ENCODE measurements around the gene NIF3L1. TPM values are rescaled to one million over a fixed set of nuclear protein-coding genes. Genes with fewer than 3 reads are reported as not detected.
A peak's percentile ranks its signal among the peaks of the same experiment; 100 is the strongest.

The NIF3L1 gene
- total RNA-seq, result 10 to 100 TPM; 18.1 to 25.2 (median 23.6) TPM

GRCh38 chr2:200888704-200889625, at the start of gene NIF3L1, which contains the start of gene PPIL3:
TSS of gene NIF3L1 (plus strand) at chr2:200889371. CDS start at chr2:200891944, 2,573 bp downstream.
TSS of gene PPIL3 (minus strand) at chr2:200889077. CDS start at chr2:200887615, 1,462 bp downstream.
- DNase-seq (peak; percentile 96), ATAC-seq (peak; percentile 84 to 85)
- H3K4me1 Mint-ChIP-seq (ENCODE audit: low read depth), result peaks cover 44% of the 10 kb centered on the region
- H3K4me3 Mint-ChIP-seq, result peak within 1 kb of the TSS; percentile 92
- H3K36me3 Mint-ChIP-seq (ENCODE audit: insufficient read depth), result peaks cover 11% of the 10 kb centered on the region
- H3K9me3 Mint-ChIP-seq, result no peaks in the 10 kb centered on the region
- no peaks in the 10 kb centered on the region for H3K27me3 Mint-ChIP-seq (ENCODE audit: low read depth)

GRCh38 chr2:200839513-200839912, 49.7 kb upstream of the NIF3L1 start:
- ATAC-seq, result no peak

GRCh38 chr2:200843993-200844948, 44.9 kb upstream of the NIF3L1 start:
- Mint-ChIP-seq H3K36me3 (ENCODE audit: insufficient read depth) (no peaks in the 10 kb centered on the region), H3K27me3 (ENCODE audit: low read depth) (no peaks in the 10 kb centered on the region), H3K9me3 (no peaks in the 10 kb centered on the region), H3K4me3 (no peak overlapping the region), H3K4me1 (ENCODE audit: low read depth) (no peaks in the 10 kb centered on the region)
- peak in 1 of 2 donors; percentile 21 for ATAC-seq
- DNase-seq, result no peak

More at GRCh38 chr2:200839513-200839912, 49.7 kb upstream of the NIF3L1 start:
- H3K9me3 Mint-ChIP-seq, result peaks cover 10% of the 10 kb centered on the region
- no peak for DNase-seq
- no peaks in the 10 kb centered on the region for H3K27me3 Mint-ChIP-seq (ENCODE audit: low read depth)
- H3K4me3 Mint-ChIP-seq, result no peak overlapping the region
- H3K36me3 Mint-ChIP-seq (ENCODE audit: insufficient read depth), result no peaks in the 10 kb centered on the region
- no peaks in the 10 kb centered on the region for H3K4me1 Mint-ChIP-seq (ENCODE audit: low read depth)

GRCh38 chr2:200845194-200845593, 44.0 kb upstream of the NIF3L1 start:
- no peak for ATAC-seq
- no peak for DNase-seq
- no peaks in the 10 kb centered on the region for H3K9me3 Mint-ChIP-seq
- H3K27me3 Mint-ChIP-seq (ENCODE audit: low read depth), result no peaks in the 10 kb centered on the region
- H3K36me3 Mint-ChIP-seq (ENCODE audit: insufficient read depth), result peaks cover under 1% of the 10 kb centered on the region
- no peaks in the 10 kb centered on the region for H3K4me1 Mint-ChIP-seq (ENCODE audit: low read depth)
- no peak overlapping the region for H3K4me3 Mint-ChIP-seq

GRCh38 chr2:200845669-200846325, 43.4 kb upstream of the NIF3L1 start:
- H3K4me3 Mint-ChIP-seq, result no peak overlapping the region
- H3K27me3 Mint-ChIP-seq (ENCODE audit: low read depth), result no peaks in the 10 kb centered on the region
- no peaks in the 10 kb centered on the region for H3K4me1 Mint-ChIP-seq (ENCODE audit: low read depth)
- DNase-seq, result no peak
- ATAC-seq, result no peak
- no peaks in the 10 kb centered on the region for H3K9me3 Mint-ChIP-seq
- H3K36me3 Mint-ChIP-seq (ENCODE audit: insufficient read depth), result peaks cover 6% of the 10 kb centered on the region

GRCh38 chr2:200847269-200847668, 41.9 kb upstream of the NIF3L1 start:
- DNase-seq (no peak), ATAC-seq (no peak)
- Mint-ChIP-seq H3K27me3 (ENCODE audit: low read depth) (no peaks in the 10 kb centered on the region), H3K4me1 (ENCODE audit: low read depth) (no peaks in the 10 kb centered on the region), H3K9me3 (no peaks in the 10 kb centered on the region), H3K36me3 (ENCODE audit: insufficient read depth) (peaks cover 19% of the 10 kb centered on the region), H3K4me3 (no peak overlapping the region)

- H3K36me3 Mint-ChIP-seq (ENCODE audit: insufficient read depth), result peaks cover 25% of the 10 kb centered on the region
- H3K4me1 Mint-ChIP-seq (ENCODE audit: low read depth), result no peaks in the 10 kb centered on the region
- DNase-seq (no peak), ATAC-seq (no peak)
- H3K4me3 Mint-ChIP-seq, result no peak overlapping the region
- no peaks in the 10 kb centered on the region for H3K9me3 Mint-ChIP-seq
- H3K27me3 Mint-ChIP-seq (ENCODE audit: low read depth), result no peaks in the 10 kb centered on the region
Measured at GRCh38 chr2:200847939-200848338, 41.2 kb upstream of the NIF3L1 start.

GRCh38 chr2:200850512-200851256, 38.5 kb upstream of the NIF3L1 start:
- Mint-ChIP-seq H3K27me3 (ENCODE audit: low read depth) (no peaks in the 10 kb centered on the region), H3K36me3 (ENCODE audit: insufficient read depth) (peaks cover 37% of the 10 kb centered on the region), H3K4me3 (no peak overlapping the region), H3K9me3 (no peaks in the 10 kb centered on the region), H3K4me1 (ENCODE audit: low read depth) (no peaks in the 10 kb centered on the region)
- ATAC-seq, result no peak
- DNase-seq, result no peak

- peaks cover 40% of the 10 kb centered on the region for H3K36me3 Mint-ChIP-seq (ENCODE audit: insufficient read depth)
- no peaks in the 10 kb centered on the region for H3K9me3 Mint-ChIP-seq
- no peak overlapping the region for H3K4me3 Mint-ChIP-seq
- ATAC-seq, result no peak
- peaks cover 4% of the 10 kb centered on the region for H3K4me1 Mint-ChIP-seq (ENCODE audit: low read depth)
- no peaks in the 10 kb centered on the region for H3K27me3 Mint-ChIP-seq (ENCODE audit: low read depth)
- DNase-seq, result no peak
Measured at GRCh38 chr2:200851398-200852248, 37.5 kb upstream of the NIF3L1 start.

GRCh38 chr2:200852605-200853004, 36.6 kb upstream of the NIF3L1 start:
- H3K36me3 Mint-ChIP-seq (ENCODE audit: insufficient read depth), result peaks cover 50% of the 10 kb centered on the region
- H3K27me3 Mint-ChIP-seq (ENCODE audit: low read depth), result no peaks in the 10 kb centered on the region
- no peak for ATAC-seq
- H3K4me3 Mint-ChIP-seq, result no peak overlapping the region
- DNase-seq, result no peak
- H3K4me1 Mint-ChIP-seq (ENCODE audit: low read depth), result peaks cover 14% of the 10 kb centered on the region
- no peaks in the 10 kb centered on the region for H3K9me3 Mint-ChIP-seq

GRCh38 chr2:200856806-200857205, 32.4 kb upstream of the NIF3L1 start:
- peaks cover 52% of the 10 kb centered on the region for H3K4me1 Mint-ChIP-seq (ENCODE audit: low read depth)
- DNase-seq (no peak), ATAC-seq (peak; percentile 42 to 51)
- H3K9me3 Mint-ChIP-seq, result no peaks in the 10 kb centered on the region
- no peaks in the 10 kb centered on the region for H3K27me3 Mint-ChIP-seq (ENCODE audit: low read depth)
- no peak overlapping the region for H3K4me3 Mint-ChIP-seq
- H3K36me3 Mint-ChIP-seq (ENCODE audit: insufficient read depth), result peaks cover 67% of the 10 kb centered on the region

GRCh38 chr2:200860092-200860795, 28.9 kb upstream of the NIF3L1 start:
- Mint-ChIP-seq H3K4me3 (peak overlapping the region; percentile 94), H3K36me3 (ENCODE audit: insufficient read depth) (peaks cover 62% of the 10 kb centered on the region), H3K9me3 (no peaks in the 10 kb centered on the region), H3K4me1 (ENCODE audit: low read depth) (peaks cover 62% of the 10 kb centered on the region), H3K27me3 (ENCODE audit: low read depth) (no peaks in the 10 kb centered on the region)
- no peak for DNase-seq
- no peak for ATAC-seq

Data from activated T-cell treated with anti-CD3 and anti-CD28 coated beads, Interleukin-2, amount 50 U/mL, for 4 hours (primary cell).